Psoas muscle (tissue), 8 donors: ENCODE results near the gene RARS2. TPM values are rescaled to one million over a fixed set of nuclear protein-coding genes. Genes with fewer than 3 reads are reported as not detected.

Source experiments
- ATAC-seq, 4 donors: fragments of 200-7000 bp; cut with Tn5 transposase; one replicate each; pipeline ENCODE4 v1.9.1; 2020; ENCODE audit warnings: moderate library complexity in 3 of 4, mild to moderate bottlenecking in 2 of 4
- DNase-seq, 2 donors: peaks; one replicate each; pipeline ENCODE4 v3.0.0-alpha.2; 2020
- H3K27ac ChIP-seq: fragments of 200-600 bp; one replicate; pipeline ENCODE4 v1.8.0; 2022
- H3K27me3 ChIP-seq, 3 donors: fragments of 200-600 bp in 1 of 3; one replicate each; pipeline versions ENCODE4 v1.6.1 to v1.8.0; 2013 to 2022; ENCODE audit warnings: low read length in 2 of 3, mild to moderate bottlenecking in 2 of 3, moderate library complexity in 1 of 3; ENCODE audit not compliant: insufficient read depth in 3 of 3
- H3K36me3 ChIP-seq, 2 donors: fragments of 200-600 bp in 1 of 2; one replicate each; pipeline versions ENCODE4 v1.6.1 to v1.8.0; 2013 to 2022; ENCODE audit warnings: low read depth in 1 of 2, mild to moderate bottlenecking in 1 of 2, moderate library complexity in 1 of 2; ENCODE audit not compliant: insufficient read depth in 1 of 2
- H3K4me1 ChIP-seq: fragments of 200-600 bp; one replicate; pipeline ENCODE4 v1.8.0; 2022
- H3K4me3 ChIP-seq: fragments of 200-600 bp; one replicate; pipeline ENCODE4 v1.8.0; 2022; ENCODE audit warnings: mild to moderate bottlenecking
- H3K9me3 ChIP-seq: fragments of 200-600 bp; one replicate; pipeline ENCODE4 v1.8.0; 2022
- CTCF ChIP-seq: fragments of 200-600 bp; IDR thresholded peaks from one replicate; pipeline ENCODE4 v1.8.0; 2022; ENCODE audit warnings: antibody characterized with exemption
- WGBS, 3 donors: extraction: QIAGEN DNeasy Blood & Tissue Kit; methylation state at CpG; one replicate each; pipeline versions ENCODE4 v1.1.6 to v1.1.7; 2013; 5-methylcytosine and 5-hydroxymethylcytosine counted together
- intact Hi-C, 2 donors: fragments of 100-400 bp; cut with DNase I; formaldehyde crosslinking; loops; one replicate each; pipeline versions ENCODE4 v1.11.0 to v1.14.2; 2022
- polyA plus RNA-seq, 3 donors: library from polyadenylated mRNA; stranded (reverse); fragments of 200-250 nt; gene quantifications; one replicate each; pipeline ENCODE4 v1.2.3, GENCODE V29; 2013
- total RNA-seq, 4 donors: library from RNA; stranded (reverse); fragmentation: NEBNext Ultra II Directional in 2 of 4; extraction: Animal tissue kit (Norgen Biotek cat#: 25700) in 2 of 4; gene quantifications; one replicate each; pipeline versions ENCODE4 v1.2.1 to v1.2.4, GENCODE V29; 2021 to 2023
- donor health status: healthy with polysubstance abuse.
- donor health status: DM: no; HTN: no; CAD: no; lungs with moderate emphysema.
- donor health status: Bipolar disorder and iron deficiency.
- donor health status: healthy.
- donor health status: DM: yes; HTN: yes; CAD: no.
- donor health status: DM: no; HTN: no; CAD: no.
- donor health status: DM: no; HTN: no; CAD: no.
- donor health status: DM: yes; HTN: yes; CAD: no.

Gene RARS2
- total and polyA plus RNA-seq, 7 donors, result 11.6 to 20.7 (median 17.1) TPM

GRCh38 chr6:87555506-87555905 lies 34.3 kb downstream of the RARS2 start:
- no peaks in the 10 kb centered on the region for H3K27me3 ChIP-seq
- H3K36me3 ChIP-seq, result peaks cover 0 to 72% of the 10 kb centered on the region in 2 donors

GRCh38 chr6:87553159-87553765 lies 36.5 kb downstream of the RARS2 start:
- ATAC-seq, result no peak
- H3K4me1 ChIP-seq, result no peaks in the 10 kb centered on the region
- no peaks in the 10 kb centered on the region for H3K9me3 ChIP-seq
- intact Hi-C loops, result no loop called here
- no peak overlapping the region for H3K27ac ChIP-seq
- 80 to 96% (median 94%) methylated on average over 4 of the region's 4 CpGs for WGBS, 3 donors
- H3K27me3 ChIP-seq, result no peaks in the 10 kb centered on the region
- DNase-seq, result no peak
- peaks cover 0 to 71% of the 10 kb centered on the region in 2 donors for H3K36me3 ChIP-seq
- H3K4me3 ChIP-seq, result no peak overlapping the region
- no peak for TF ChIP-seq CTCF

More at GRCh38 chr6:87555506-87555905, 34.3 kb downstream of the RARS2 start:
- DNase-seq (no peak), ATAC-seq (no peak)
- Histone ChIP-seq H3K27ac (no peak overlapping the region), H3K9me3 (no peaks in the 10 kb centered on the region), H3K4me1 (no peaks in the 10 kb centered on the region), H3K4me3 (no peak overlapping the region)
- intact Hi-C loops, result no loop called here
- no peak for TF ChIP-seq CTCF

- Histone ChIP-seq H3K36me3 (peaks cover 0 to 73% of the 10 kb centered on the region in 2 donors), H3K9me3 (no peaks in the 10 kb centered on the region), H3K4me3 (no peak overlapping the region), H3K4me1 (no peaks in the 10 kb centered on the region), H3K27me3 (no peaks in the 10 kb centered on the region), H3K27ac (no peak overlapping the region)
- DNase-seq, result no peak
- ATAC-seq, result no peak
- TF ChIP-seq CTCF, result no peak
- 82 to 92% (median 85%) methylated on average over 2 of the region's 2 CpGs for WGBS, 3 donors
- intact Hi-C loops, result no loop called here
Measured at GRCh38 chr6:87551799-87552198, 38.0 kb downstream of the RARS2 start.

GRCh38 chr6:87544474-87544735 lies 45.4 kb downstream of the RARS2 start:
- Histone ChIP-seq H3K36me3 (peaks cover 0 to 73% of the 10 kb centered on the region in 2 donors), H3K27ac (no peak overlapping the region), H3K4me1 (no peaks in the 10 kb centered on the region), H3K4me3 (no peak overlapping the region), H3K9me3 (no peaks in the 10 kb centered on the region), H3K27me3 (no peaks in the 10 kb centered on the region)
- TF ChIP-seq CTCF, result no peak
- ATAC-seq, result peak; percentile 27 to 78 (median 58)
- intact Hi-C loops, result no loop called here
- 67 to 78% (median 67%) methylated on average over 1 of the region's 1 CpG for WGBS, 3 donors
- DNase-seq, result no peak
